Lower leg skin (tissue), 3 donors: ENCODE results near the gene NCKAP5.

ENCODE experiments used
- CTCF ChIP-seq, 3 donors: fragments of 450-650 bp; IDR thresholded peaks; one replicate each; pipeline ENCODE4 v1.5.1; 2016; ENCODE audit warnings: antibody characterized with exemption in 3 of 3, mild to moderate bottlenecking in 3 of 3, moderate library complexity in 2 of 3
- POLR2A ChIP-seq, 2 donors: fragments of 450-650 bp; IDR thresholded peaks; one replicate each; pipeline ENCODE4 v1.6.1; 2016 to 2017; ENCODE audit warnings: antibody characterized with exemption in 2 of 2, mild to moderate bottlenecking in 1 of 2, moderate library complexity in 1 of 2

- TF ChIP-seq CTCF (IDR thresholded peaks at IDR 0.05) (no peak), POLR2A (IDR thresholded peaks at IDR 0.05) (no peak)
These were observed 163.0 kb downstream of the NCKAP5 start for GRCh38 chr2:133405252-133405651.
